RPMI7951 (cell line): ENCODE results near the gene MRPL27. TPM values are rescaled to one million over a fixed set of nuclear protein-coding genes. Genes with fewer than 3 reads are reported as not detected.

Source experiments
- DNase-seq: peaks from one replicate; pipeline ENCODE4 v3.0.0-alpha.2; 2012; ENCODE audit warnings: low read depth
- total RNA-seq: library from RNA; depleted of rRNA; stranded (reverse); fragments of >200 nt; shearing (Covaris generic); gene quantifications from 2 replicates; pipeline ENCODE4 v1.2.3, GENCODE V29; 2014; rRNA removed

The MRPL27 gene
- total RNA-seq, 1 experiment from 2014 or later, result 75.2 TPM

DNA sequence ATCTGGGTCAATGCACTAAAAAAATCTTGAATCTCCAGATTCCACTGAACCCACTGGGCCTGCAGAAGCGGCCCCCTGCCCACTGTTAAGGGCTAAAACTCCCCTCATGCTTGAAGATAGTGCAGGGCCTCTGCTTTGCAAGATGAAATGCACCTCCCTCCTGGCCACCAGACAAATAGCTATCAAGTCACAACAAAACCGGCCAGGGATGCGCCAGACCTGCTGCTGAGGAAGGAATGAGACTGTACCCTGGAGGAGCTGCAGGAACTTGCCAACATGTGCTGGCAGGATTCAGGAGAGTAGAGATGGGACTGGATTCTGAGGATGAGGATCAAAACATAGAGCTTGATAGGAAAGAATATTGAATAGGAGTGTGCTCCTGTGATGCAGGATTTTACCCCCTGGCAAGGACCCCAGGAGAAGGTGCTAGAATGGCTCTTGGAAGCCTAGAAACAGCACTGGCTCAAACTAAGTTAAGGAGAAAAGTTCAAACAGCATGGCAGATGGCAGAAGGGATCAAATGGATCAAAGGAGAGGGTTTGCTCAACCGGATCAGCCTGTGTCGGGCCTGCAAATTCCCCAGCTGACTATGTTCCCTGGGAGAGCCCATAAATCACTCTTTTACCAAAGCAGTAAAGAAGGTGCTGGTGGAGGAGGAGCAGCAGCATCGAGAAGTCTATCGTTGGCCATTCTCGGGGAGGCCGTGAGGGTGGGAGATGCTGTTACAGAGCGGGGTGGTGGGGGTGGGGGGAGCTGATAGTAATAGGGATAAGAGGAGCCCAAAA is 54.3 kb downstream of the MRPL27 start:
- DNase-seq, result no peak

Other genes with a start within 250 kb of the MRPL27 start
- 0.10 and 0.24 TPM in 2 replicates for gene SAMD14, start 243.0 kb downstream of the MRPL27 start, total RNA-seq
- gene PPP1R9B, start 222.5 kb downstream of the MRPL27 start, total RNA-seq, result 9.5 and 12.8 TPM in 2 replicates
- gene SGCA, start 207.2 kb downstream of the MRPL27 start, total RNA-seq, result not detected in 2 replicates
- gene COL1A1, start 171.6 kb downstream of the MRPL27 start, total RNA-seq, result 239 and 259 TPM in 2 replicates
- 0.29 TPM in 1 of 2 replicates, not detected in the other for gene TMEM92, start 98.7 kb downstream of the MRPL27 start, total RNA-seq
- gene XYLT2, start 27.1 kb downstream of the MRPL27 start, total RNA-seq, result 12.4 and 15.2 TPM in 2 replicates
- 10.6 and 14.3 TPM in 2 replicates for gene EME1, start within 50 bp of the MRPL27 start, total RNA-seq
- 141 and 143 TPM in 2 replicates for gene LRRC59, start 24.3 kb upstream of the MRPL27 start, total RNA-seq
- 19.4 and 20.4 TPM in 2 replicates for gene ACSF2, start 53.0 kb upstream of the MRPL27 start, total RNA-seq
- gene CHAD, start 95.7 kb upstream of the MRPL27 start, total RNA-seq, result not detected in 2 replicates
- gene RSAD1, start 105.7 kb upstream of the MRPL27 start, total RNA-seq, result 10.0 and 11.1 TPM in 2 replicates
- 0.29 TPM in 1 of 2 replicates, not detected in the other for gene MYCBPAP, start 135.3 kb upstream of the MRPL27 start, total RNA-seq
- not detected in 2 replicates for gene EPN3, start 159.6 kb upstream of the MRPL27 start, total RNA-seq
- gene SPATA20, start 174.0 kb upstream of the MRPL27 start, total RNA-seq, result 15.5 and 20.5 TPM in 2 replicates
- gene CACNA1G, start 187.5 kb upstream of the MRPL27 start, total RNA-seq, result under 0.01 and 0.12 TPM in 2 replicates